ENCODE measurements around the gene SLC35F4.
A peak's percentile ranks its signal among the peaks of the same experiment; 100 is the strongest.

The SLC35F4 gene

DNA sequence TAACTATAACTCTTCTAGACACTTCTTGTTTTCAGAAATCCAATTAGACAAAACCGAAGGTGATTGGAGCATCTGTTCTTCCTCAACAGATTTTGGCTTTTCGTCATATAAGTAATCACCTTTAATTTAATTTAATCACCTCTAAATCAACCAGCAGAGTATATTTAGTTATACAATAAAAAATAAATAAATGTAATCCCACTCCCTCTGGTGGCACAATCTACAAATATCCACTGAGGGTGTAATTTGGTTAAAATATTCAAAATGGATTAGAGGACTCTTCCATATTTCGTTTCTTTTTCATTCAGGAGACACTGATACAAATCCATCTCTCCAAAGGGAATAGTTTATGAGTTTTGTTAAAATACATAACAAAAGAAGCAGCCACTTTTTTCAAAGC lies 18.3 kb upstream of the SLC35F4 start:
- H3K27ac ChIP-seq, result no peak overlapping the region
- DNase-seq (ENCODE audit: low spot score), result no peak
- ChIA-PET POLR2A (ENCODE audit: low non-redundant PET) (no interaction called here), CTCF (interaction anchor here (0.9 to 1.3 kb wide), 2 partner anchors 192 kb away, joined by 4 to 6 read pairs; no protein-coding TSS in a partner anchor)
- TF ChIP-seq, protein P1, sequence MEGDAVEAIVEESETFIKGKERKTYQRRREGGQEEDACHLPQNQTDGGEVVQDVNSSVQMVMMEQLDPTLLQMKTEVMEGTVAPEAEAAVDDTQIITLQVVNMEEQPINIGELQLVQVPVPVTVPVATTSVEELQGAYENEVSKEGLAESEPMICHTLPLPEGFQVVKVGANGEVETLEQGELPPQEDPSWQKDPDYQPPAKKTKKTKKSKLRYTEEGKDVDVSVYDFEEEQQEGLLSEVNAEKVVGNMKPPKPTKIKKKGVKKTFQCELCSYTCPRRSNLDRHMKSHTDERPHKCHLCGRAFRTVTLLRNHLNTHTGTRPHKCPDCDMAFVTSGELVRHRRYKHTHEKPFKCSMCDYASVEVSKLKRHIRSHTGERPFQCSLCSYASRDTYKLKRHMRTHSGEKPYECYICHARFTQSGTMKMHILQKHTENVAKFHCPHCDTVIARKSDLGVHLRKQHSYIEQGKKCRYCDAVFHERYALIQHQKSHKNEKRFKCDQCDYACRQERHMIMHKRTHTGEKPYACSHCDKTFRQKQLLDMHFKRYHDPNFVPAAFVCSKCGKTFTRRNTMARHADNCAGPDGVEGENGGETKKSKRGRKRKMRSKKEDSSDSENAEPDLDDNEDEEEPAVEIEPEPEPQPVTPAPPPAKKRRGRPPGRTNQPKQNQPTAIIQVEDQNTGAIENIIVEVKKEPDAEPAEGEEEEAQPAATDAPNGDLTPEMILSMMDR (conservative IDR thresholded peaks at IDR 0.05; ENCODE audit: low read depth), result peak; percentile 27; the same call in 1 of the 2 replicates

DNA sequence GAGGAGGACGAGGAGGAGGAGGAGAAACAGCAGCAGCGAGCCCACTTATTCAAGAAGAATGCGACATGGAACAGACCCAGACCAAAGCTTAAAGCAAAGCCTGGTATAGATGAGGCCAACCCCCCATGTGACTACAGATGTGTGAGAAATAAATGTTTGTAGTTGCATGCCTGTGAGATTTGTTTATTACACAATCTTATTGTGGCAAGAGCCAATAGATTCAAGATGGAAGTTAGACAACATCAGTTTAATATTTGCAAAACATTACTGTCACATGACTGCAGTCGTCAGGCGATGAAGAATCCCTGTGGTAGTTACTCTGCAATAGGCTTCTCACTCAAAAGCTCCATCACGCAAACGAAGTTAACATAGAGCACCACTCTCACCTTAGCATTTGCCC lies 17.2 kb upstream of the SLC35F4 start:
- TF ChIP-seq, protein P1 (conservative IDR thresholded peaks at IDR 0.05; ENCODE audit: low read depth), result no peak
- DNase-seq (ENCODE audit: low spot score), result no peak
- ChIA-PET POLR2A (ENCODE audit: low non-redundant PET) (interaction anchor here (0.6 kb wide), 1 partner anchor 168 kb away, joined by 3 read pairs; no protein-coding TSS in a partner anchor), CTCF (interaction anchor here (0.7 to 0.9 kb wide), 3 partner anchors 189 to 1501 kb away, joined by 3 to 4 read pairs (median 3); no protein-coding TSS in a partner anchor)
- no peak overlapping the region for H3K27ac ChIP-seq

DNA sequence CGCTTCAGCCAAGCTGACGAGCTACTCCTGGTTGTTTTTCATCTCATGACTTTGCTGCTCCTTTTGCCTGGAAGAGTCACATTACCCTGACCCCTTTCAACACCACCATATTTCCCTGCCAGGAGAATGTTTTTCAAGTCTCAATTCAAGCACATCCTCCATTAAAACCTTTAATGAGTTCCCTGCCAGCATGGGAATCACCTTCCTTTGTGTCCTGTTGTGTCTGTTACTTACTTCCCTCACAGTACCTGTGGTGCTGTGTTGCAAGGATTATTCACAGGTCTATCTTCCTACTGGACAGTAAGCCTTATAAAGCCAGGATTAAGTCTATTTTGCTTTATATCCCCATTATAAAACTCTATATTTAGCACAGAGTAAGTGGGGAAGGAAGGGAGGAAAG lies 13.6 kb upstream of the SLC35F4 start:
- H3K27ac ChIP-seq, result no peak overlapping the region
- POLR2A ChIA-PET (ENCODE audit: low non-redundant PET), result no interaction called here
- TF ChIP-seq, protein P1 (conservative IDR thresholded peaks at IDR 0.05; ENCODE audit: low read depth), result no peak
- no peak for DNase-seq (ENCODE audit: low spot score)
- CTCF ChIA-PET, result interaction anchor here (0.6 kb wide), 1 partner anchor 581 kb away, joined by 3 read pairs; no protein-coding TSS in a partner anchor

DNA sequence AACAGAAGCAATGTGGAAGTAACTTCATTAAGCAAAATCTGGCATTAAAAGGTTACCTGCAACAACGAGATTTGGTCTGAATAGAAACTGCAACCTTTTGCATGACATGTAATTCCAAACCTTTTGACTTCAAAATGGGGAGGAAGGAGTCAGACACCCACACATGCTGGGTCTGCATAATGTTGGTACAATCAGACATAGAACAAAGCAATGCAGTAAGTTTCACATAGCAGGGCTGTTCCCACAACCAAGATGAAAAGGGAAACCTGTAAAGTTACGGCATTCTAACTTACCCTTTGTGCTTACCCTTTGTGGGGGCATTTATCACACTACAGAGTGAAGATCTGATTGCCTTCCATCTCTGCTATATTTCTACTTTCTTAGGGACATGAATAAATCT lies 10.1 kb upstream of the SLC35F4 start:
- DNase-seq (ENCODE audit: low spot score), result no peak
- CTCF ChIA-PET, result no interaction called here
- TF ChIP-seq, protein P1 (conservative IDR thresholded peaks at IDR 0.05; ENCODE audit: low read depth), result no peak
- POLR2A ChIA-PET (ENCODE audit: low non-redundant PET), result no interaction called here
- H3K27ac ChIP-seq, result no peak overlapping the region

GRCh38 chr14:57875296-57875695 lies 9.4 kb upstream of the SLC35F4 start:
- TF ChIP-seq, protein P1 (conservative IDR thresholded peaks at IDR 0.05; ENCODE audit: low read depth), result no peak
- ChIA-PET CTCF (interaction anchor here (0.6 kb wide), 1 partner anchor 197 kb away, joined by 4 read pairs; no protein-coding TSS in a partner anchor), POLR2A (ENCODE audit: low non-redundant PET) (no interaction called here)
- DNase-seq (ENCODE audit: low spot score), result no peak
- no peak overlapping the region for H3K27ac ChIP-seq

GRCh38 chr14:57871459-57872080 lies 5.7 kb upstream of the SLC35F4 start:
- peak; percentile 48 for DNase-seq (ENCODE audit: low spot score)
- no peak overlapping the region for H3K27ac ChIP-seq
- TF ChIP-seq, protein P1 (conservative IDR thresholded peaks at IDR 0.05; ENCODE audit: low read depth), result peak; percentile 58
- ChIA-PET CTCF (interaction anchor here (0.5 to 3.1 kb wide), 4 partner anchors 34 to 201 kb away, joined by 3 to 26 read pairs (median 4); no protein-coding TSS in a partner anchor), POLR2A (ENCODE audit: low non-redundant PET) (no interaction called here)

Data from RWPE1 (cell line).